Measurements from ENCODE around the gene TRIM46. TPM values are rescaled to one million over a fixed set of nuclear protein-coding genes. Genes with fewer than 3 reads are reported as not detected.
"Not testable (repeated sequence)": the region's sequence is repeated elsewhere in the genome, so short reads cannot be mapped to it uniquely, and the experiment has no call there.

Gene TRIM46
- total and polyA plus RNA-seq, 2 experiments from 2014 or later, result 8.1 to 15.4 TPM

GRCh38 chr1:155210314-155211104 lies 36.9 kb downstream of the TRIM46 start:
- H3K27ac Mint-ChIP-seq, result no peak overlapping the region
- H3K4me3 Mint-ChIP-seq, result peak overlapping the region; percentile 88
- H2AFZ ChIP-seq, result no peak overlapping the region
- 0 out of 2 replicates have a peak, but pooled peaks cover 7% of the 10 kb centered on the region for H3K79me2 ChIP-seq (replicated peaks; ENCODE audit: insufficient read depth)
- H3K4me1 ChIP-seq (ENCODE audit: insufficient read depth), result peaks cover 21% of the 10 kb centered on the region
- no peak for TF ChIP-seq CREB1 (CRISPR knock-in tag; IDR thresholded peaks at IDR 0.05; ENCODE audit: low read depth)
- TF ChIP-seq ZNF331 (CRISPR knock-in tag; IDR thresholded peaks at IDR 0.05; ENCODE audit: low read depth), result no peak
- TF ChIP-seq EZH2 (IDR thresholded peaks at IDR 0.05; ENCODE audit: low read depth, unreplicated experiment), result no peak
- no peak for TF ChIP-seq STAT1 (IDR thresholded peaks at IDR 0.05; ENCODE audit: unreplicated experiment)
- no peak for TF ChIP-seq ZNF114 (CRISPR knock-in tag; IDR thresholded peaks at IDR 0.05)
- TF ChIP-seq ETS1 (IDR thresholded peaks at IDR 0.05), result no peak
- no peak for TF ChIP-seq ZNF462 (CRISPR knock-in tag; IDR thresholded peaks at IDR 0.05)
- TF ChIP-seq CTCF (conservative IDR thresholded peaks at IDR 0.05; ENCODE audit: low read depth in 2 of 2), result no peak
- no peaks in the 10 kb centered on the region; the same call in none of the 3 replicates for H3K9me3 Mint-ChIP-seq
- DNase-seq (ENCODE audit: low spot score) (no peak), ATAC-seq (no peak)
- peaks cover 6% of the 10 kb centered on the region; the same call in 1 of the 2 replicates for H3K27me3 ChIP-seq (ENCODE audit: insufficient read depth)
- peaks cover 29% of the 10 kb centered on the region for H3K4me1 Mint-ChIP-seq
- H3K27ac ChIP-seq (ENCODE audit: low read depth), result no peak overlapping the region
- H3K4me2 ChIP-seq, result no peak overlapping the region
- no peaks in the 10 kb centered on the region for H3K36me3 ChIP-seq (ENCODE audit: insufficient read depth)
- peaks cover 15% of the 10 kb centered on the region for H3F3A ChIP-seq (replicated peaks; ENCODE audit: low read depth)
- 0 out of 2 replicates have a peak overlapping the region, but pooled peaks have one; percentile 99 for H3K4me3 ChIP-seq
- H3K27me3 Mint-ChIP-seq (ENCODE audit: insufficient read depth, low read depth, poor library complexity), result peaks cover 36% of the 10 kb centered on the region
- H3K36me3 Mint-ChIP-seq (ENCODE audit: low read depth), result peaks cover 10% of the 10 kb centered on the region; the same call in 2 of the 3 replicates
- no peaks in the 10 kb centered on the region for H3K9me2 ChIP-seq (ENCODE audit: insufficient read depth)
- H4K20me1 ChIP-seq (replicated peaks; ENCODE audit: insufficient read depth), result no peaks in the 10 kb centered on the region; the same call in 1 of the 2 replicates

- not testable (repeated sequence) for H3K4me3 Mint-ChIP-seq; H3K9me2 ChIP-seq (ENCODE audit: insufficient read depth); H3K27ac Mint-ChIP-seq; ATAC-seq; DNase-seq (ENCODE audit: low spot score); H3K4me3 ChIP-seq; H3K4me2 ChIP-seq; H3K9me3 Mint-ChIP-seq; H2AFZ ChIP-seq; H3K79me2 ChIP-seq (replicated peaks; ENCODE audit: insufficient read depth); H3K27me3 ChIP-seq (ENCODE audit: insufficient read depth); H3K36me3 ChIP-seq (ENCODE audit: insufficient read depth); H3K27ac ChIP-seq (ENCODE audit: low read depth); H4K20me1 ChIP-seq (replicated peaks; ENCODE audit: insufficient read depth)
- Mint-ChIP-seq H3K4me1 (peaks cover 23% of the 10 kb centered on the region), H3K27me3 (ENCODE audit: insufficient read depth, low read depth, poor library complexity) (peaks cover 29% of the 10 kb centered on the region), H3K36me3 (ENCODE audit: low read depth) (peaks cover 10% of the 10 kb centered on the region; the same call in 2 of the 3 replicates)
- Histone ChIP-seq H3K4me1 (ENCODE audit: insufficient read depth) (peaks cover 21% of the 10 kb centered on the region), H3F3A (replicated peaks; ENCODE audit: low read depth) (peaks cover 13% of the 10 kb centered on the region)
These were observed 37.9 kb downstream of the TRIM46 start for GRCh38 chr1:155211381-155212050.

Data from GM23338 (cell line).